GM12864 (cell line): Measurements from ENCODE around the gene KDM4C.

Experiments used
- DNase-seq: peaks from one replicate; pipeline ENCODE4 v3.0.0-alpha.2; 2011; ENCODE audit warnings: low read depth
- H3K4me3 ChIP-seq: 2 replicates; pipeline ENCODE4 v1.5.1; 2011; ENCODE audit warnings: mild to moderate bottlenecking, low read depth, low read length, control low read depth
- TF ChIP-seq, protein P1 (sequence below): IDR thresholded peaks from 2 replicates; pipeline ENCODE4 v1.5.1; 2011; ENCODE audit warnings: low read depth, mild to moderate bottlenecking, moderate library complexity, low read length, control low read depth, inconsistent platforms; ENCODE audit errors: missing control alignments

Gene KDM4C

DNA sequence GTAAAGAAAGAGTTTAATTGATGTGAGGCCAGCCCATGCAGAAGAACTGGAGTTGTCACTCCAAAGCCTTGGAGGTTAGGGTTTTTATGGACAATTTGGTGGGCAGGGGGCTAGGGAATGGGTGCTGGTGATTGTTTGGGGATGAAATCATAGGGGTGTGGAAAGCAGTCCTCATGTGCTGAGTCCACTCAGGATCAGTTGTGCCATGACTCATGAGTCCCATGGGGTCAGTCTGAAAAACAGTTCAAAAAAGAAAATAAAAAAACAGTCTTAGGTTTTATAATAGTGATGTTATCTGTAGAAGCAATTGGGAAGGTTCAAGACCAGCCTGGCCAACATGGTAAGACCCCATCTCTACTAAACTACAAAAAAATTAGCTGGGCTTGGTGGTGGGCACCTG, 162.3 kb downstream of the KDM4C start:
- TF ChIP-seq, protein P1, sequence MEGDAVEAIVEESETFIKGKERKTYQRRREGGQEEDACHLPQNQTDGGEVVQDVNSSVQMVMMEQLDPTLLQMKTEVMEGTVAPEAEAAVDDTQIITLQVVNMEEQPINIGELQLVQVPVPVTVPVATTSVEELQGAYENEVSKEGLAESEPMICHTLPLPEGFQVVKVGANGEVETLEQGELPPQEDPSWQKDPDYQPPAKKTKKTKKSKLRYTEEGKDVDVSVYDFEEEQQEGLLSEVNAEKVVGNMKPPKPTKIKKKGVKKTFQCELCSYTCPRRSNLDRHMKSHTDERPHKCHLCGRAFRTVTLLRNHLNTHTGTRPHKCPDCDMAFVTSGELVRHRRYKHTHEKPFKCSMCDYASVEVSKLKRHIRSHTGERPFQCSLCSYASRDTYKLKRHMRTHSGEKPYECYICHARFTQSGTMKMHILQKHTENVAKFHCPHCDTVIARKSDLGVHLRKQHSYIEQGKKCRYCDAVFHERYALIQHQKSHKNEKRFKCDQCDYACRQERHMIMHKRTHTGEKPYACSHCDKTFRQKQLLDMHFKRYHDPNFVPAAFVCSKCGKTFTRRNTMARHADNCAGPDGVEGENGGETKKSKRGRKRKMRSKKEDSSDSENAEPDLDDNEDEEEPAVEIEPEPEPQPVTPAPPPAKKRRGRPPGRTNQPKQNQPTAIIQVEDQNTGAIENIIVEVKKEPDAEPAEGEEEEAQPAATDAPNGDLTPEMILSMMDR: no peak

DNA sequence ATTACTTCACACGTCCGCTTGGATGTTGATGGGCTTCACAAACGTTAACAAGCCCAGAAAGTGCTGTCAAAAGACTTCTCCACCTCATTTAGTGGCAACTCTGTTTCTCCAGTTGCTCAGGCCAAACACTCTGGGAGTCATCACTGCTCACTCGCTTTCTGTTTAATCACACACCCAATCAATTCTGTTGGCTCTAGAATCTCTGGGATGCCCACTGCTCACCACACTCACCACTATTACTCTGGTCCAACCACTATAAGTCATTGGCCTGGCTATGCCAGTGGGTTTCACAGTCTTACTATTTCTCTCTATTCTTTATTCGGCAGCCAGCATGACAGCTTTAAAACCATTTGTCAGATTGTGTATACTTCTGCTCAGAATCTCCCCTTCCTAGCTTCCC, 163.5 kb downstream of the KDM4C start:
- H3K4me3 ChIP-seq: no peak overlapping the region
- DNase-seq: no peak
- TF ChIP-seq, protein P1: no peak

More for the DNA sequence above, 162.3 kb downstream of the KDM4C start:
- H3K4me3 ChIP-seq: no peak overlapping the region
- DNase-seq: no peak

DNA sequence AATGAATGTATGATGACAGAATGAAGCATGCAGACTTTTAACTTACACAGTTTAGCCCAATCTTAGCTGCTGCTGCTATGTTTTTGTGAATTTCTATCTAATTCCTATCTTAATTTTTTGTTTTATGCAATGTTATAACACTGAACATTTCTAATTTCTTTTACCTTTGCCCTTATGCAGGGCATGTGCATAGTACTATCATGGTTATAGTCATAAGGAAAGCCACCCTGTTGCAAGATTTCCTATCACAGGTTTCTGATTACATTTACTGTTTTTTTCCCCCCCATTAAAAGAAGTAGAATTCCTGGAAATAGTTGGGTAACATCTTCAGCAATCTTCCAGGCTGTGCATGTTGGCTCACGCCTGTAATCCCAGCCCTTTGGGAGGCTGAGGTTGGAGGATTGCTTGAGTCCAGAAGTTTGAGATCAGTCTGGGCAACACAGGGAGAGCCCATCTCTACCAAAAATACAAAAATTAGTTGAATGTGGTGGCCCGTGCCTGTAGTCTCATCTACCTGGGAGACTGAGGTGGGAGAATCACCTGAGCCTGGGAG, 164.4 kb downstream of the KDM4C start:
- no peak for DNase-seq
- TF ChIP-seq, protein P1: no peak

DNA sequence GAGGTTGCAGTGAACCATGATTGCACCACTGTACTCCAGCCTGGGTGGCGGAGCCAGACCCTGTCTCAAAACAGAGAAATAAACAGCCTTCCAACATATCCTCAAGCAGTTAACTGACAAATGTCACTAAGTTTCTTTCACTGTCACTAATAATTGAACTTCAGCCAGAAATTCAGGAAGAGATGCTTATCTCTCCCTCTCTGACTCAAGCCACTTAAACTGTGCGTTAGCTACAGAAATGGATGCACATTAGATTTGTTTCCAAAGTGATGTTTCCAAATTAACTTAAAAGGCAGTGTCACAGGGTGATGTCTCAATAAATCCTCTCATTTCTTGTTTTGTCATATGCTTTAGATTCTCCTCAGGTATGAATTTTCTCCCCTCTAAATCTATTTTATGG, 164.9 kb downstream of the KDM4C start:
- TF ChIP-seq, protein P1: no peak
- no peak for DNase-seq
- no peak overlapping the region for H3K4me3 ChIP-seq

More for the DNA sequence above, 164.4 kb downstream of the KDM4C start:
- no peak overlapping the region for H3K4me3 ChIP-seq

- no peak overlapping the region for H3K4me3 ChIP-seq
- DNase-seq: no peak
- TF ChIP-seq, protein P1: no peak
These were observed 165.3 kb downstream of the KDM4C start for GRCh38 chr9:6923086-6923485.

DNA sequence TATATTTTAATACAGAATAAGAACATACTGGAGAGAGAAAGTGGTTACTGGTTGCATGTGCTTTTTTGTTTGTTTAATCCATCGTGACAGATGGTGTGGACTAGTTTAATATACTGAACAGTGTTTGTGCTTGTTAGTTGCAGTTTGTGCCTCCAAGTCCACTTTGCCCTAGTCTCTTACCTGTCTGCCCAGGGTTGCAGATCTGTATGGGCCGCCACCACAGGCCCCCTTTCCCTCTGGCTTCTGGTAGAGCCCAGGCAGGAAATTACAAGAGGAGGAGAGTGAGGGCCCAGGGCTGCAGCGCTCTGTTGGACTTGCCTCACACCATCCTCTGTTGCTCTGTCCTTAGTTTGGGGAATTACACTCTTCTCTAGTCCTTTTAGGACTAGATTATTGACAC, 166.4 kb downstream of the KDM4C start:
- TF ChIP-seq, protein P1: no peak
- no peak overlapping the region for H3K4me3 ChIP-seq
- DNase-seq: no peak

- TF ChIP-seq, protein P1: no peak
- no peak overlapping the region for H3K4me3 ChIP-seq
- DNase-seq: no peak
These were observed 167.3 kb downstream of the KDM4C start for GRCh38 chr9:6924988-6925563.
